SHP77 (cell line): ENCODE results near the gene TPGS2.
"Not testable (repeated sequence)": the region's sequence is repeated elsewhere in the genome, so short reads cannot be mapped to it uniquely, and the experiment has no call there.

Experiments used
- DNase-seq, 2 experiments: peaks; one replicate each; lab custom pipeline; 2025; lab: John Stamatoyannopoulos, UW

The TPGS2 gene

DNA sequence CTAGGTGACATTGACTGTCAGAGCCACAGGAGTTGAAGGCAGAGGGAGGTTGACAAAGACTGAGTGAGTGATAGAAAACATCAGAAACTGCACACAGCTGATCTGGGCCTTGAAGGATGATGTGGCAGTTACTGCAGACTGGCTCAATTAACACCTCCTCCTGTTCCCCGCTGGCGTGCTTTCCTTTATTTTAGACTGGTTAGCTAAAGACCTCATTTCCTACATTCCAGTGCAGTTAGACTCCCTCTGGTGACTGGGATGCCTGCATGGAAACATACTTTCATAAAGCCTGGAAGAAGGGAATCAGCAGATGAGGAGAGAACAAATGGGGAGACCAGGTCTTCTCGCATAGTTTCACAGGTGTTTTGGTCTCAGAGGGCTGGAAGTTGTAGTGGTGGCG, 7.1 kb downstream of the TPGS2 start:
- no peak for DNase-seq

DNA sequence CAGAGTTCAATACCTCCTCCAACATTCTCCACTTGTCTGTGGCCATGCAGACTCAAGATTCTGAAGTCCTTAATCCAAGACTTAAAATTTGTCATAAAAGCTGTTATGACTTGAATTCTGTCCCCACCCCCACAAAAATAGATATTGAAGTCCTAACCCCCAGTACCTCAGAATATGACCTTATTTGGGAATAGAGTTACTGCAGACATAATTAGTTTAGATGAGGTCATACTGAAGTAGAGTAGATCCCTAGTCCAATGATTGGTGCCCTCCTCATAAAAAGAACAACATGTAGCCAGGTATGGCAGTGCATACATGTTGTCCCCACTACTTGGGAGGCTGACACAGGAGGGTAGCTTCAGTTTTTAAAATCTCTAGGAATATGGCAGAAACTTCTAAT, 9.2 kb downstream of the TPGS2 start:
- no peak for DNase-seq

DNA sequence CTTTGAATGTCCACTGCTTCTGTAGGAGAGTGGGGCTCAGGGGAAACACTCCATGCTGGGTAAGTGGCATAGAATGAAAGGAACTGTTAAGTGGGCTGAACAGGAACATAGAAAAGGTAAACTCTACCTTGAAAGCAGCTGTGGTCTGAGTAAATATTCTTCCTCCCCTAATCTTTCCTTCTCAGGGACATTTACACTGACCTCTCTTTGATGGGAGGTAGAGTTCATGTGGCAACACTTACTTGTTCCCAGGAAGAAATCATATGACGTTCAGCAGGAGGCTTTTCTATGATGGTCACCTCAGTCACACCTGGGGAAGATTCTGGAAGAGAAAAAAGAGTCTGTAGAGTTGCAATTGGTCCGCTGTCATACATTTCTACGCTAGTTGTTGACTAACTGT, 10.2 kb downstream of the TPGS2 start:
- no peak for DNase-seq

DNA sequence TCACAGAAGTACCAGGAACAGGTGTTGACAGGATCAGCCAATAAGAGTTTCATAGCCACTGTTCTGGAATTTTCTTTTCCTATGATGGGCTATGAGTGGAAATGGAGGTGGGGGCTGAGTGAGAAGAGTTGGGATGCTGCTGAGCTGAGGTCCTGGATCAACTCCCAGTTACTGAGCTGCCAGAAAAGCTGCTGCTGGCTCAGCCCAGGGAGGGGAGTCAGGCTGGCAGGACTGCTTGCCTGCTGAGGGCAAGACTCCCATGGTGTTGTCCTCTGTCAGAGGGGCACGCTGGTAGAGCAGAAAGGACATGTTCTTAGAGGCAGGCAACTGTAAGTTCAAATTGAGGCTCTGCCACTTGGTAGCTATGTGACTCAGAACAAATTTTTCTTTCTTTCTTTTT, 11.8 kb downstream of the TPGS2 start:
- no peak for DNase-seq

DNA sequence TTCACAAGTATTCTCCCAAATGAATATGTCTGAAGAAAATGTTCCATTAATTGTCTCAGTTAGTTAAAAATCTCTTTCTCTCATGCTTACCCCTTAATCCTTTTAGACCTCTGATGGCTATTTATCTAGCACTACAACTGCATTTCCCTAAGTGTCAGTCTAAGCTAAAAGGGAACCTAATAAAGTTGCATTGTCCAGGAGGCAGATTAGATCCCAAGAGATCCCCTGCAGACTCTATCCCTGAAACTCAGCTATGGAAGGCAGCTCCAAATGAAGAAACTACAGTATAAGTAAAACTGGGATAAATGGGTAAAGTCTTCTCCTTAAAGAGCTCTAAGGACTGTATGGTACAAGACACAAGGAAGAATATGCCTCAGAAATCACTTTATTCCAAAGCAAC, 12.7 kb downstream of the TPGS2 start:
- DNase-seq = not testable (repeated sequence)

DNA sequence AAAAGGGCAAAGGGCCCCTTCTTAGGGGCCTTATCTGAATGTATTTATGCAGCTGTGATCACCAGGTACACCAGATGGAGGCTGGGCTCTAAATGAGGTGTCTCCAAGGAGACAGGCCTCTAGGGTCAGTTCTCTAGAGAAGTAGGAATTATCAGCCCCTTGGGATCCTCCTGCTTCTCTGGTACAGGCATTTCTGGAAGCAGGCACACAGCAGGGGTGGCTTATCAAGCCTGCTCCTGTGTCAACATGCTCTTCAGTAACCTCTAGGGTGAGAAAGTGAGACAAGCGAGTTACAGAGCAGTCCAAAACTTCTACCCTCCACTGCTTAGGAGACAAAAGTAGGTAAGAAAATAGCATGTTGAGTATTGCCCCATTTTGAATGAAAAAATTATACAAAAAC, 13.8 kb downstream of the TPGS2 start:
- DNase-seq = no peak

DNA sequence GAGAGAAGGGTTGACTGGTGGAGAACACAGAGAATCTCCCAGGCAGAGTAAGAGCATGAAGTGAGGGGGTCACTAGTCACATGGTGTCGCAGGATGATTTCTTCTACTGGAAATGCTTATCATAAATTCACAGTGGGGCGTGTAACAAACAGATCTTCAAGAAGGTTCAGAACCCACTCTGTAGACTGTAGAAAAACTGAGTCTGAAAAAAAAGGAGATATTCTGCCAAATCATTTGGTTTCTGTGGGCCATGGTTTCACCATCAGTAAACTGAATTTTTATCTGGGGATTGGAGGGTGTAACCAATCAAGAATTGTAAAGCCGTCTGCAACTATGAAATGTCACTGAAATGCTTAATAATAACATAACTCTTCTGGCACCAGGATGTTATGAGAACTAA, 15.0 kb downstream of the TPGS2 start:
- DNase-seq = no peak

DNA sequence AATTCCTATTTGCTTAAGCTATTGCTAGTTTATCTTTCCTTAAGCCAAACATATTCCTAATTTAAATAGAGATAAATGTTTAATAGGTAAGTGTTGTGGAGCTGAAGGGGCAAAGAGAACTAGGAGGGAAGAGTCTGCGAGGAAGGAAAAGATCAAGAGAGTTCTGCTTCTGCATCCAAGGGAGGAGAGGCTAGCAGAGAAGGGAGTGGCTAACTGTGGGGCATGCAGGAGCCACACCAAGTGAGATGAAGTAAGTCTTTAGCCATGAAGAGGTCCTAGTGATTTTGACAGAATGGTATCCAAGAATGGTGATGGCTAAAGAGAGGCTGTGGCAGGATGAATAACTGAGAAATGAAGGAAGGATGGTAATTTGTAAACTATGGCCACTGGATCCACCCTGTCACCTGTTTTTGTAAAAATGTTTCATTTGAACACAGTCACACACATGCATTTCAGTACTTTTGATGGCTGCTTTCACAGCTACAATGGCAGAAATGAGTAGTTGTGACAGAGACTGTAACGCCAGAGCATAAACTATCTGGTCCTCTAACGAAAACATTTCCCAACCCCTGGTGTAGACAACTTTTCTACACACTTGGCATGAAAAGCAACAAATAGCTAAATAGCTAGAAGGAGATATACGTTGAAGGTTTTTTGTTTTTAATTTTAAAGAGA, 15.6 kb downstream of the TPGS2 start:
- no peak for DNase-seq

DNA sequence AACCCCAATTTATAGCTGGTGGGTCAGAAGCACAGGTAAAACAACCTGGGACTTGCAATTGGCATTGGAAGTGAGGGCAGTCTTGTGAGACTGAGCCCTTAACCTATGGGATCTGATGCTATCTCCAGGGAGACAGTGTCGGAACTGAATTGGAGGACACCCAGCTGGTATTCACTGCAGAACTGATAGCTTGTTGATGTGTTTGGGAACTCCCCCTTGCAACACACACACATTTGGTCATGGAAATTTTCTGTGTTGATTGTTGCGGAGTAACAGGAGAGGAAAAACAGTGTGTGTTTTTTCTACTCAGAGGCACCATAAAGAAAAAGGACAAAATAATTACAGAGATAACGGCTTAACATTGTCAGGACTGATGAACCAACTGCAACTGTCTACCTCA, 16.1 kb downstream of the TPGS2 start:
- DNase-seq = no peak

DNA sequence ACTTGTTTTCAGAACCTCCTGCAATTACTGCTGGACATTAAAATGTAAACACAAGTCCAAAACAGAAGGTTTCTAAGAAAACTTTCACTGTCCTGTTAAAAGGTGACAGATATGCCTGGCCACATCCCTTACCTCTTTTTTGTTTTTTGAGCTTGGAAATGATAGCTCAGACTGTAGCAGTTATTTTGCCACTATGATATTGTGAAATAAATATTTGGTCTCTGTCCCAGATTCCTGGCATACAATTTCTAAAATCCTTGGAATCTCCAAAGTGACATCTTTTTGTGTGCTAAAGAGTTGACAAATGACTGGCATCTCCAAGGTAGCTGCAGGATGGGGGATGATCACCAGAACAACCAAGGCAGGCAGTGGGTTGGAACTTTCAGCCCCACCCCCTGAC, 16.8 kb downstream of the TPGS2 start:
- no peak for DNase-seq

DNA sequence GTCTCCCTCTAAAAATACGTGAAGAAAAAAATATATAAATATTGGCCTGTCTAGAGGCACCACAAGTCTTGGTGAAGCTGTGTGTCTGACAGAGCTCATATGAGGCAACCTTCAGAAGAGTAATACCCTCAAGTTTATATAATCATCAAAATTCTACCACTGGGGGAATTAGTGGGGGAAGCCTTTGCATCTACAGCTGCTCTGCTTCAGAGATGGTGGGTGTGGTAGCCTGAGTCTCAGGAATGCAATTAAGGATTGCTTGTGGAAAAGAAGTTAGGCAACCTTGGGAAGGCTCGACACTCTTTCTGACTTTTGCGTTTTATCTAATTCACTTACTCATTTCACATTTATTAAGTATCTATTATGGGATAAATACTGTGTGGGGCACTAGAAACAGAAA, 17.4 kb downstream of the TPGS2 start:
- DNase-seq = no peak

DNA sequence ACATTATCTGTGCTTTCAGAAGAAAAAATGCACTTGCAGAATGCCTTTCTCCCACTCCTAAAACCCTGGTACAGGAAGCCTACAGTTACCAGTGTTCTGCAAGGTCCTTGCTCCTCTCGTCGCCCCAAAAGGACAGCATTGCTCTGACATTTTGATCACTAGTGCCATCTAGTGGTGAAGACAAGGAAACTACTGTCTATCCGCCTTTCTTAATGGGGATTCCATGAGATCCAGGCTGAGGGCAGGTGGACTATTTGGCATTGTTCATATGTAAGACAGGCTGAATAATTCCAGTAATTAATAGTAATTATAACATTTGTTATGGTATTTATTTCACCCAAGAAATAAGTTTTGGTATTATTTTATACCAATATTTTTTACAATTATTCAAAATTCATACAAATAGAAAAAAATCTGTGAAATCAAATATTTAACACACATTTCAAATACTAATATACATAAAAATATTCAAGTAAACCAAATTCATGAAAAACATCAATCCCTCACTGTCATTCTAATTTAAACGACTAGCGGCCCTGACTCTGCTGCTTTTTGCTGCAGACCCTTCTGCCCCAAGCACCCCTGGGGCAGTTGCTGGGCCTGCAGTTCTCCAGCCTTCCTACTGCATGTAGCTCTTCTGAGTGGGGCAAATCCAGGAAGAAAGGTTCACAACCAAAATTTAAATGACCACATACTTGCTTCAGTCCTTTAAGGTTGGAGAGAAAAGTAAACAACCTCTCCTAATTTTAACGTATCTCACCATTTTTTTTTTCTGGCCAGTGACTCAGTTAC, 19.0 kb downstream of the TPGS2 start:
- DNase-seq = peak; percentile 49 to 64

DNA sequence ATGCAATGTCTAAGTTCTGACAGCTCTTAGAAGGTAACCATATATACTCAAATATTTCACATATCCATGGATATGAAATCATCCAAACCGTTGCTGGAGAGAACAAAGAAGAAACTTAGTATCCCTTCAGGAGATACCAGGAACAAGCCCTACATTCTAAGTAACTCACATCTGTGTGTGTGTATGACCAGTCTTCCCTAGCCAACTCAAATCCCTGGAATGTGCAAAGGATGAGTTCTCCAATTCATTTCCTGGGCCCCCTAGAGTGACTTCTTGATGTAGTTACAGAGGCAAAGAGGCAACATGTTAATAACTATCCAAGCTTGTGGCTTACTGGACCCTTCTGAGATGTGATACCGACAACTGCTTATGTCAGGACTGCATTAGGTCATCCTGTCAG, 20.1 kb downstream of the TPGS2 start:
- no peak for DNase-seq

DNA sequence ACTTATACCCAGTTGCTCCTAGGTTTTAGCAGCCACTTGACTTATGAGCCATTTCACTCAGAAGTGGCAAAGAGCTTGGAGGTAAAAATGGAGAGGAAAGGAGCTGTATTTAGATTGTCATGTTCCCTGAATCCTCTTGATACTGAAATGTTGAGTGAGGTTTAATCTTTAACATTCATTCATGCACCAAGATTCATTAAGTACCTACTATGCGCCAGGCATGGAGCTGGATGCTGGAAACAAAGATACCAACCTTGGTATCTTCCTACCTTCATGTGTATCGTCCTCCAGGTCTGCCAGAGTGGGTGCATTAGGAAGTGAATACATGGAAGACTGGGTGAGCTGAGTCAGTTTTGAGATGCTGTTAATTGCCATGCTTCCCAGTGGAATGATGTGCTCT, 23.7 kb downstream of the TPGS2 start:
- DNase-seq = no peak

DNA sequence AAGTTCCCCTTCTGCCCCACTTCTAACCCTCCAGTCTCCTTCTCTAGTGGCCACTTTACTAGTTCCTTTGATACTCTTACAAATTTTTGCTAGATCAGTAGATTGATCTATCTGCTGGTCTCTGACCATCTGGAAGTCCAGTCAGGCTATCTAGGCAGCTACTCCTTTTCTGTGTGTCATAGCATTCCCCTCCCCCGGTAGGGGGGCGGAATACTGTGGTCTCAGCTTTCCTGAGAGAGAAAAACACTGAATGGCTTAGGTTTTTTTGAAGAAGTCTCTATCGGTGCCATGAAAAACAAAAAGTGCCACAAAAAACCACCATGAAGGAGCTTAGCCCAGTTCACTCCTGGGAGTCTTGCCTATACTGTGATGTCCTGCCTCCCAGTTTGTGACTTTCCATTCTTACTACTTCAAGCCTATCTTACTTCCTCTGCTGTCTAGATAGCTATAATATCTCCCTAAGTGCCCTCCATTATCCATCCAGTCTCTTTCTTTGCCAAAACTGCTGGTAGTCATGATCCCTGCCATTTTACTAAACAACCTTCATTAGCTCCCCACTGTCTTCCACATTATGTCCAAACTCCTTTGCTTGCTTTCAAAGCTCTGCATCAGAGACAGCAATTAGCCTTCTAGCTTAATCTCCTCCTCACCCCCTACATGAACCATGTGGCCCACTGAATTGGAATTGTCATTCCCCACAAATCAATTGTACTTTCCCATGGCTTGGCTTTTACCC, 29.9 kb downstream of the TPGS2 start:
- DNase-seq = no peak

DNA sequence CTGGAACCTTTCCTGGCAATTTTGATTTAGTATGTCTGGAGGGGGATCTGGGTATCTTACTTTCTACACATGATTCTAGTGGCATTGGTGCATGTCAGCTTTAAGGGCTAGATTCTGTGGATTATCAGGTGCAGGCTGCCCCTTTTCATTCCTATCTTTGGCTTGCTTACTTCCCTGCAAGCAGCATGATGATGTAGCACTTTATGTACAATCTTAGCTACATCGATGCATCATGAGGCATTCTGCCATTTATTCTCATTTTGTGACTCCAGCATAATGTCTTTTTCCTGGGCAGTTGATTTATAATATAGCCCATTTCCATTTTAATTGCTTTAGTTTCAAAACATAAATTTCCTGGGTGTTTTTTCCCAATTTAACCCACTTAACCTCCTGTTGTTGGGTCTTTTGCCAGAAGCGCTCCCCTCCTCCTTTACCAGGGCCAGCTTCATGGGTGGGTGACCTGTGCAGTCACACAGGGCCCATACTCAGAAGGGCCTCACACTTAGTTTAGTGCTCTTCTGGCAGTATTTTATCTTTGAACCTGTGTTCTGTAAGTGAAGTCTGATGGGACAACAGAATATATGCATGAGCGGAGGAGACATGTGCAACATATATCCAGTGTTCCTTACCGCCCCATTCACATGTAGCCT, 36.0 kb downstream of the TPGS2 start:
- no peak for DNase-seq

DNA sequence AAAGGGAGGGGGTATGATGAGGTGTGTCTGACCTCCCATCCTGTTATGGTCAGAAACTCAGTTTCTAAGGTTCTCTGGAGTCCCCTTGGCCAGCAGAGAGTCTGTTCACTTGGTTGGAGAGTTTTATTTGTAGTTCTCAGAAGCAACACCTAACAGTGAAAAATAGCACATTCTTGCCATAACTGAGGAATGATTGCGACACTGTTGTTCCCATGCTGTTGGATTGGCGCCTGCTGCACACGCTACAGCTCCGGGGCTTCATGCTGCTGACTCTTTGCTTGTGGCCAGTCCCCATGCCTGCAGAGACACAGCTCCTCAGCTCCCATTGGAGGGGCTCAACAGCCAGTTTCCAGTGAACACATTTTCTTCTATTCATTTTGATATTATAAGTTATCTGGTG, 42.1 kb downstream of the TPGS2 start:
- no peak for DNase-seq

DNA sequence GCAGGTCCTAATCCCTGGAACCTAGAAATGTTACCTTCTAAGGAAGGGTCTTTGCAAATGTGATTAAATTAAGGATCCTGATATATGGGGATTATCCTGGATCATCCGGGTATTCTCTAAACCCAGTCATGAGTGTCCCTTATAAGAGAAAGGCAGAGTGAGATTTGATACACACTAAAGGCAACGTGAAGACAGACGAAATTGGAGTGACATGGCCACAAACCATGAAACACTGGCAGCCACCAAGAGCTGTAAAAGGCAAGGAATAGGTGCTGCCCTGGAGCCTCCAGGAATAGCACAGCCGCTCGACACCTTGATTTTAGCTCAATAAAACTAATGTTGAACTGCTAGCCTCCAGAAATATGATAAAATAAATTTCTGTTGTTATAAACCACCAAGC, 45.0 kb downstream of the TPGS2 start:
- no peak for DNase-seq

DNA sequence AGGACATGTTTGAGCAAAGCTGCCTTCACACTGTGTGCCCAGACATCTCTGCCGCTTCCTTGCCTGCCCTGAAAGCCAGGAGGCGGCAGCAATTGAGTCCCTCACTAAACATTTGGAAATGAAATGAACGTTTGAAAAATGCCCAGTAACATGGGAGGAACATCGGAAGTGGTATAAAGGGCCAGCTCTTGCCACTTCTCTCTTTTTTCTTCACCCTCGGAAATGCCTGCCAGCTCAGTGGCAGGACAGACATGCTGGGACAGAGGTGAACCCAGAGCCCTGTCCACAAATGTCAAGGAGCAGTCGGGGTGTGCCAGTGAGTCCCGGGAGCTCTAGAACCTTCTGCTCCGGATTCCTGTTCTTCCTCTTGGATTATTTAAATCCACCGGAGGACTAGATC, 46.1 kb downstream of the TPGS2 start:
- no peak for DNase-seq

DNA sequence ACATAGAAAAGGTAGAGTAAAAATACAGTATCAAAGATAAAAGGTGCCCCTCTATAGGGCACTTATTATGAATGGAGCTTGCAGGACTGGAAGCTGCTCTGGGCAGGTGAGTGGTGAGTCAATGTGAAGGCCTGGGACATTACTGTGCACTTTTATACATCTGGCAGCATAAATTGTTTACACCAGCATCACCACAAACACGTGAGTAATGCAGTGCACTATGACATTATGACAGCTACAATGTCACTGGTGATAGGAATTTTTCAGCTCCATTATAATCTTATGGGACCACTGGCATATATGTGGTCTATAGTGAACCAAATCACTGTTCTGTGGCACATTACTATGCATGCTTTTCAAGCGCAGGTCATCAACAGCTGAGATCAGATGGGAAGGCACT, 48.1 kb downstream of the TPGS2 start:
- no peak for DNase-seq

DNA sequence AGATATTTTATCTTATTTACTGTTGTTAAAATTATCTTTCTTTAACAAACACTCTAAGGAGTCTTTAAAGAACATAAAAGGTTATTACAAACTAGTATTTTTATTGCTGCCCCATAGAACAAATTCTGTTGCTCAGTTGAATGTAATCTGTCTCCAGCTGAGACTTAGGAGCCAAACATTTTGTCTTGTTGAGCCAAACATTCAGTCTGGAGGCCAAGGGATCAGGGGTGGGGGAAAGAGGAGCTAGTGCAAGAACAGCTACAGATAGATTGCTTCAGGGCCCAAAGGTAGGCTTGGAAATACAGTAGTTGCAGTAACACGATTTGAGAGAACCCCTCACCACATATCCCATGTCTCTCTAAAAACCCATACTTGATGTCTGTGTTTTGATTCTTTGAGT, 51.2 kb downstream of the TPGS2 start:
- DNase-seq = no peak

DNA sequence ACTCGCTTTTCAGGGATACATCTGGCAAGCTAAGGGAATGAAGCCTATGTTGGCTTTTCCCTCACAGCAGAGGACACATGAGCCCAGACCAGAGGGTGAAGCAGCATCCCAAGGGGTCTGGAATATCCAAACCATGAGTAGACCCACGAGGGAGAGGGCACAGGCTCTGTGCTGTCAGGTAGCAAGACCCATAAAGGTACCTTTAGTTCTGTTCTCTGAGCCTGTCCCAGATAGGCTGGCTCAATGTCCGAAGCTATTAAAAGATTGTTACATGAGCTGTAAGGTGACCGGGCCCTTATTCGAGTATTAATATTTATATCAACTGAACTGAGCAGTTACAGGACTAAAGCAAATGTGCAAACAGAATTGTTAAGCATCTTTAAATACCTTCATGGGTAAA, 52.2 kb downstream of the TPGS2 start:
- DNase-seq = no peak

DNA sequence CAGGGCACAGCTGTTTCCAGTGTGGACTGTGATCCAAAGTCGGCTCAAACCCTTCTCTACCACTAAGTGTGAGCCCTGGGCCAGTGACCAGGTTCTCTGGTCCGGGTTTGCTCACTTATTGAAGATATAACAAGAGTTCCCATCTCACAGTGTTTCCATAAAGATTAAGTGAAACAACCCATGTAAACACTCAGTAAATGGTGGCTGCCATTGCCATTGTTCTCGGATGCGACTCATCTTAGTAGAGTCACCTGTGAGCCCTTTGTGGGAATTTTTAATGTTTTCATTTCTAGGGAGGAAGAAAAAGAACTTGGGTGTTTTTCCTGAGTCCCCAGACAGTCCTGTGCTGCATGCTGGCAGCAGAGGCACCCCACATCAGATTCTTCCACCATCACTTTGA, 53.4 kb downstream of the TPGS2 start:
- DNase-seq = no peak
